ENCODE data around the gene GBF1. TPM values are rescaled to one million over a fixed set of nuclear protein-coding genes. Genes with fewer than 3 reads are reported as not detected.

Gene GBF1
- total and polyA plus RNA-seq, 2 of the 13 experiments (the other 11 are each of a cell fraction or from before 2014, with no cell fraction given): 17.1 to 21.9 TPM

DNA sequence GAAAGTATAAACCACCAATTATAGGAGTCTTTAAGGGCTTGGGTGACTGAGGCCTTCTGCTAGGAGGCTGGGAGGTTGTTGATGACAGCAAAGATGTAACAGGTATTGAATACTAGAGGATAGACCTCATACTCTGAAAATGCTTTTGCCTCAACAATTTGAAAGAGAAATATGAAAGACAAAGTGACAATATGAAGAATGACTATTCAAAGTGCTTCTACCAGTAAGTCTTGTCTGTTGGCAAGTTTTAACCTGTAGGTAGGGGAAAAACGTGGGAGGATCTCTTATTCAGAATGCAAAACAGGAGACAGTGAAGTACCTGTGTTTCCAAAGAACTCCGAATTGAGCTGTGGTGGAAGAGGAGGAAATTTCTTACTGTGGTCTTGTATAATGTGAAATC is 38.2 kb downstream of the GBF1 start:
- Histone ChIP-seq H3K9me3 (ENCODE audit: low read length) (no peaks in the 10 kb centered on the region), H3K27ac (ENCODE audit: extremely low read length, insufficient read depth, low read length) (no peak overlapping the region), H3K79me2 (ENCODE audit: insufficient read depth, low read length) (peaks cover 27% of the 10 kb centered on the region), H3K4me2 (ENCODE audit: low read depth, low read length) (no peak overlapping the region), H4K20me1 (ENCODE audit: insufficient read depth, low read length) (0 out of 2 replicates have a peak, but pooled peaks cover 2% of the 10 kb centered on the region), H3K4me1 (ENCODE audit: insufficient read depth, low read length) (peaks cover 9% of the 10 kb centered on the region), H3K27me3 (ENCODE audit: control insufficient read depth in 1 of 2, insufficient read depth in 2 of 2, low read length in 2 of 2) (no peaks in the 10 kb centered on the region), H3K4me3 (replicated peaks in 1 of 3; ENCODE audit: insufficient read depth in 1 of 3, low read depth in 2 of 3, low read length in 3 of 3) (no peak overlapping the region), H2AFZ (ENCODE audit: low read length) (no peak overlapping the region), H3K9ac (ENCODE audit: insufficient read depth, low read depth, low read length) (no peak overlapping the region), H3K36me3 (replicated peaks in 1 of 2; ENCODE audit: control insufficient read depth in 1 of 2, insufficient read depth in 2 of 2, low read length in 2 of 2) (peaks cover 3 to 19% of the 10 kb centered on the region in 2 experiments; a peak in 3 of 5 replicates)
- CTCF ChIA-PET (ENCODE audit: low intra/inter-chr PET ratio, low total read pairs): no interaction called here
- POLR2A ChIA-PET: no interaction called here
- DNase-seq (ENCODE audit: low spot score) (no peak), FAIRE-seq (no peak), ATAC-seq (no peak)
- TF ChIP-seq, protein P1, sequence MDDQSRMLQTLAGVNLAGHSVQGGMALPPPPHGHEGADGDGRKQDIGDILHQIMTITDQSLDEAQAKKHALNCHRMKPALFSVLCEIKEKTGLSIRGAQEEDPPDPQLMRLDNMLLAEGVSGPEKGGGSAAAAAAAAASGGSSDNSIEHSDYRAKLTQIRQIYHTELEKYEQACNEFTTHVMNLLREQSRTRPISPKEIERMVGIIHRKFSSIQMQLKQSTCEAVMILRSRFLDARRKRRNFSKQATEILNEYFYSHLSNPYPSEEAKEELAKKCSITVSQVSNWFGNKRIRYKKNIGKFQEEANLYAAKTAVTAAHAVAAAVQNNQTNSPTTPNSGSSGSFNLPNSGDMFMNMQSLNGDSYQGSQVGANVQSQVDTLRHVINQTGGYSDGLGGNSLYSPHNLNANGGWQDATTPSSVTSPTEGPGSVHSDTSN (CRISPR knock-in tag; IDR thresholded peaks at IDR 0.05; ENCODE audit: borderline replicate concordance): no peak
- no peak for TF ChIP-seq CBX5 (CRISPR knock-in tag; IDR thresholded peaks at IDR 0.05; ENCODE audit: borderline replicate concordance)
- TF ChIP-seq ZNF414 (CRISPR knock-in tag; IDR thresholded peaks at IDR 0.05): no peak
- no peak for TF ChIP-seq TEAD2 (CRISPR knock-in tag; IDR thresholded peaks at IDR 0.05)
- no peak for TF ChIP-seq ZNF577 (CRISPR knock-in tag; IDR thresholded peaks at IDR 0.05; ENCODE audit: borderline replicate concordance, low read depth)
- TF ChIP-seq RXRB (CRISPR knock-in tag; IDR thresholded peaks at IDR 0.05; ENCODE audit: borderline replicate concordance): no peak
- TF ChIP-seq ZNF44 (CRISPR knock-in tag; IDR thresholded peaks at IDR 0.05): no peak
- TF ChIP-seq ZNF10 (CRISPR knock-in tag; IDR thresholded peaks at IDR 0.05; ENCODE audit: borderline replicate concordance, low read depth): no peak
- no peak for TF ChIP-seq TEAD3 (CRISPR knock-in tag; optimal IDR thresholded peaks at IDR 0.05; ENCODE audit: borderline replicate concordance)
- TF ChIP-seq ZNF703 (CRISPR knock-in tag; IDR thresholded peaks at IDR 0.05; ENCODE audit: borderline replicate concordance): no peak
- TF ChIP-seq ZNF75D (CRISPR knock-in tag; IDR thresholded peaks at IDR 0.05; ENCODE audit: borderline replicate concordance): no peak
- TF ChIP-seq, protein P2, sequence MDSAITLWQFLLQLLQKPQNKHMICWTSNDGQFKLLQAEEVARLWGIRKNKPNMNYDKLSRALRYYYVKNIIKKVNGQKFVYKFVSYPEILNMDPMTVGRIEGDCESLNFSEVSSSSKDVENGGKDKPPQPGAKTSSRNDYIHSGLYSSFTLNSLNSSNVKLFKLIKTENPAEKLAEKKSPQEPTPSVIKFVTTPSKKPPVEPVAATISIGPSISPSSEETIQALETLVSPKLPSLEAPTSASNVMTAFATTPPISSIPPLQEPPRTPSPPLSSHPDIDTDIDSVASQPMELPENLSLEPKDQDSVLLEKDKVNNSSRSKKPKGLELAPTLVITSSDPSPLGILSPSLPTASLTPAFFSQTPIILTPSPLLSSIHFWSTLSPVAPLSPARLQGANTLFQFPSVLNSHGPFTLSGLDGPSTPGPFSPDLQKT (CRISPR knock-in tag; IDR thresholded peaks at IDR 0.05; ENCODE audit: borderline replicate concordance): no peak
- 85% methylated on average over 2 of the region's 2 CpGs for WGBS (ENCODE audit: low lambda C conversion rate)
- intact Hi-C loops (cut with micrococcal nuclease; ENCODE audit: unreplicated experiment) (loop anchor here (10.0 kb wide), 1 partner anchor 51 kb away; no protein-coding TSS in a partner anchor), in situ Hi-C loops (cut with HindIII; ENCODE audit: extremely low pct_ligation_motif_present, low pct_unique_long_range_greater_than_20kb) (no loop called here)
- no TSS peak for BruUV-seq (replicated peaks)
